HEK293 (cell line): ENCODE results near the gene RPL35A.

ENCODE experiments used
- CTCF ChIP-seq: fragments of 450-650 bp; formaldehyde crosslinking; IDR thresholded peaks from 2 replicates; pipeline ENCODE4 v1.5.1; 2016; ENCODE audit warnings: missing biosample characterization, missing genetic modification characterization
- HOXA7 ChIP-seq: sonication (generic); formaldehyde crosslinking; IDR thresholded peaks from 2 replicates; pipeline ENCODE4 v1.8.1; 2022; ENCODE audit warnings: missing genetic modification reagents, borderline replicate concordance
- PBX3 ChIP-seq: sonication (generic); formaldehyde crosslinking; IDR thresholded peaks from 2 replicates; pipeline ENCODE4 v1.8.1; 2022; ENCODE audit warnings: mild to moderate bottlenecking, moderate library complexity, missing genetic modification reagents
- PRDM10 ChIP-seq: fragments of 450-650 bp; formaldehyde crosslinking; IDR thresholded peaks from 2 replicates; pipeline ENCODE4 v1.5.1; 2016; ENCODE audit warnings: missing biosample characterization, missing genetic modification characterization
- ZNF18 ChIP-seq: fragments of 450-650 bp; formaldehyde crosslinking; IDR thresholded peaks from 2 replicates; pipeline ENCODE4 v1.5.1; 2016; ENCODE audit warnings: missing biosample characterization, missing genetic modification characterization
- ZNF404 ChIP-seq: fragments of 450-650 bp; formaldehyde crosslinking; IDR thresholded peaks from 2 replicates; pipeline ENCODE4 v1.5.1; 2017; ENCODE audit warnings: missing biosample characterization, missing genetic modification characterization
- ZNF560 ChIP-seq: fragments of 450-650 bp; formaldehyde crosslinking; IDR thresholded peaks from 2 replicates; pipeline ENCODE4 v1.5.1; 2017; ENCODE audit warnings: missing biosample characterization, missing genetic modification characterization, borderline replicate concordance
- ZNF660 ChIP-seq: fragments of 450-650 bp; IDR thresholded peaks from 2 replicates; pipeline ENCODE4 v1.5.1; 2018; ENCODE audit warnings: missing biosample characterization, mild to moderate bottlenecking, missing genetic modification characterization
- ZNF837 ChIP-seq: fragments of 450-650 bp; formaldehyde crosslinking; IDR thresholded peaks from 2 replicates; pipeline ENCODE4 v1.5.1; 2016; ENCODE audit warnings: missing biosample characterization, missing genetic modification characterization
- ZSCAN30 ChIP-seq: fragments of 450-650 bp; IDR thresholded peaks from 2 replicates; pipeline ENCODE4 v1.5.1; 2018; ENCODE audit warnings: missing biosample characterization, mild to moderate bottlenecking, missing genetic modification characterization, moderate library complexity

GRCh38 chr3:197908957-197909701, 40.9 kb upstream of the RPL35A start:
- TF ChIP-seq ZSCAN30 (tag by site-specific recombination): no peak
- TF ChIP-seq ZNF660 (tag by site-specific recombination): no peak
- TF ChIP-seq ZNF560 (tag by site-specific recombination): no peak
- TF ChIP-seq PRDM10: no peak
- TF ChIP-seq ZNF837: no peak
- TF ChIP-seq CTCF: no peak
- no peak for TF ChIP-seq ZNF18 (tag by site-specific recombination)
- TF ChIP-seq PBX3: no peak
- TF ChIP-seq HOXA7 (CRISPR knock-in tag): no peak
- no peak for TF ChIP-seq ZNF404 (tag by site-specific recombination)
